ENCODE measurements around the gene LAMA1.

GRCh38 chr18:7082671-7083070 lies 34.9 kb downstream of the LAMA1 start:
- TF ChIP-seq CTCF (conservative IDR thresholded peaks at IDR 0.05; ENCODE audit: low read depth, low read length) (no peak), EZH2 (IDR thresholded peaks at IDR 0.05; ENCODE audit: borderline replicate concordance, low read depth, low read length, poor library complexity, severe bottlenecking) (no peak)
